GM23338 (cell line): ENCODE measurements around the gene ERP44. TPM values are rescaled to one million over a fixed set of nuclear protein-coding genes. Genes with fewer than 3 reads are reported as not detected.

Source experiments
- ATAC-seq: fragments of 200-7000 bp; cut with Tn5 transposase; 3 replicates; pipeline ENCODE4 v1.9.1; 2020
- DNase-seq: peaks from one replicate; pipeline ENCODE4 v3.0.0-alpha.2; 2015; ENCODE audit warnings: low spot score
- H2AFZ ChIP-seq: fragments of 200-600 bp; sonication (generic); 2 replicates; pipeline ENCODE4 v1.8.0; 2016; ENCODE audit warnings: antibody characterized with exemption, mild to moderate bottlenecking, moderate library complexity
- H3F3A ChIP-seq: fragments of 200-600 bp; sonication (generic); replicated peaks from 2 replicates; pipeline ENCODE4 v1.8.0; 2017; ENCODE audit warnings: antibody characterized with exemption, mixed run types, low read depth
- H3K27ac ChIP-seq: fragments of 200-600 bp; sonication (generic); 2 replicates; pipeline ENCODE4 v1.6.1; 2016; ENCODE audit warnings: low read depth
- H3K27me3 ChIP-seq: fragments of 200-600 bp; sonication (generic); 2 replicates; pipeline ENCODE4 v1.8.0; 2016; ENCODE audit warnings: mild to moderate bottlenecking, mixed run types, moderate library complexity; ENCODE audit not compliant: insufficient read depth
- H3K36me3 ChIP-seq: fragments of 200-600 bp; sonication (generic); 2 replicates; pipeline ENCODE4 v1.8.0; 2016; ENCODE audit warnings: mild to moderate bottlenecking; ENCODE audit not compliant: insufficient read depth
- H3K4me1 ChIP-seq: fragments of 200-600 bp; sonication (generic); 2 replicates; pipeline ENCODE4 v1.8.0; 2016; ENCODE audit warnings: mild to moderate bottlenecking, moderate library complexity; ENCODE audit not compliant: insufficient read depth
- H3K4me2 ChIP-seq: fragments of 200-600 bp; sonication (generic); 2 replicates; pipeline ENCODE4 v1.7.1; 2017; ENCODE audit warnings: mixed run types
- H3K4me3 ChIP-seq: fragments of 200-600 bp; sonication (generic); 2 replicates; pipeline ENCODE4 v1.6.1; 2016; ENCODE audit warnings: mixed run types
- H3K79me2 ChIP-seq: fragments of 200-600 bp; sonication (generic); replicated peaks from 2 replicates; pipeline ENCODE4 v1.8.0; 2017; ENCODE audit warnings: mild to moderate bottlenecking; ENCODE audit not compliant: insufficient read depth
- H3K9me2 ChIP-seq: fragments of 200-600 bp; sonication (generic); 2 replicates; pipeline ENCODE4 v1.8.0; 2017; ENCODE audit not compliant: insufficient read depth
- H4K20me1 ChIP-seq: fragments of 200-600 bp; sonication (generic); replicated peaks from 2 replicates; pipeline ENCODE4 v1.8.0; 2017; ENCODE audit warnings: mild to moderate bottlenecking; ENCODE audit not compliant: insufficient read depth
- H3K27ac Mint-ChIP-seq: 2 replicates; pipeline ENCODE4 v1.8.0; 2020; ENCODE audit warnings: inconsistent platforms, mild to moderate bottlenecking, moderate library complexity, mixed read lengths
- H3K27me3 Mint-ChIP-seq: 3 replicates; pipeline ENCODE4 v1.8.0; 2022; ENCODE audit warnings: low read depth, mild to moderate bottlenecking, moderate library complexity, mixed read lengths, inconsistent platforms; ENCODE audit not compliant: insufficient read depth, poor library complexity
- H3K36me3 Mint-ChIP-seq: 3 replicates; pipeline ENCODE4 v1.8.0; 2021; ENCODE audit warnings: low read depth, mild to moderate bottlenecking, inconsistent platforms, moderate library complexity, mixed read lengths
- H3K4me1 Mint-ChIP-seq: 3 replicates; pipeline ENCODE4 v1.8.0; 2020; ENCODE audit warnings: mild to moderate bottlenecking, inconsistent platforms, mixed read lengths
- H3K4me3 Mint-ChIP-seq: 3 replicates; pipeline ENCODE4 v1.8.0; 2021; ENCODE audit warnings: moderate library complexity, mild to moderate bottlenecking, inconsistent platforms, mixed read lengths
- H3K9me3 Mint-ChIP-seq: 3 replicates; pipeline ENCODE4 v1.8.0; 2020; ENCODE audit warnings: moderate library complexity, mild to moderate bottlenecking, inconsistent platforms, mixed read lengths
- CREB1 ChIP-seq: fragments of 250-450 bp; sonication (Bioruptor Pico); IDR thresholded peaks from 2 replicates; pipeline ENCODE4 v1.5.0; 2020; ENCODE audit warnings: low read depth, mild to moderate bottlenecking, moderate library complexity
- EZH2 ChIP-seq: fragments of 200-600 bp; sonication (generic); IDR thresholded peaks from one replicate; pipeline ENCODE4 v1.8.0; 2017; ENCODE audit warnings: antibody characterized with exemption, mild to moderate bottlenecking, low read depth; ENCODE audit not compliant: unreplicated experiment
- EZH2phosphoT487 ChIP-seq: fragments of 200-600 bp; sonication (generic); IDR thresholded peaks from one replicate; pipeline ENCODE4 v1.8.1; 2018; ENCODE audit warnings: antibody characterized with exemption; ENCODE audit not compliant: unreplicated experiment
- JUNB ChIP-seq: IDR thresholded peaks from one replicate; pipeline ENCODE4 v1.6.1; 2016; ENCODE audit warnings: antibody characterized with exemption; ENCODE audit not compliant: unreplicated experiment
- POLR2AphosphoS5 ChIP-seq: IDR thresholded peaks from 2 replicates; pipeline ENCODE4 v1.6.1; 2016; ENCODE audit warnings: antibody characterized with exemption, low read depth
- STAT1 ChIP-seq: IDR thresholded peaks from one replicate; pipeline ENCODE4 v1.6.1; 2016; ENCODE audit warnings: antibody characterized with exemption; ENCODE audit not compliant: unreplicated experiment
- ZNF114 ChIP-seq: fragments of 250-450 bp; sonication (Bioruptor Pico); IDR thresholded peaks from 2 replicates; pipeline ENCODE4 v1.5.0; 2020; ENCODE audit warnings: mild to moderate bottlenecking, moderate library complexity
- polyA plus RNA-seq: library from polyadenylated mRNA; unstranded; fragments of >200 nt; fragmentation: Nextera tagmentation; extraction: Ambion mirVana; gene quantifications from 2 replicates; pipeline ENCODE4 v1.2.1, GENCODE V29; 2016
- total RNA-seq: library from RNA; depleted of rRNA; stranded (reverse); fragments of >200 nt; shearing (Covaris generic); gene quantifications from 2 replicates; pipeline ENCODE4 v1.2.3, GENCODE V29; 2014
- TF ChIP-seq, protein P1 (sequence below): fragments of 250-450 bp; sonication (Bioruptor Pico); IDR thresholded peaks from 2 replicates; pipeline ENCODE4 v1.5.0; 2020; ENCODE audit warnings: mild to moderate bottlenecking, moderate library complexity
- TF ChIP-seq, protein P2 (sequence below): IDR thresholded peaks from one replicate; pipeline ENCODE4 v1.6.1; 2018; ENCODE audit warnings: antibody characterized with exemption; ENCODE audit not compliant: unreplicated experiment
- TF ChIP-seq, protein P3 (sequence below), 2 experiments: fragments of 200-600 bp in 1 of 2; sonication (generic) in 1 of 2; conservative IDR thresholded peaks; 2 replicates each; pipeline versions ENCODE4 v1.5.1 to v1.6.1; 2016 to 2017; ENCODE audit warnings: antibody characterized with exemption in 2 of 2, low read depth in 2 of 2, mild to moderate bottlenecking in 2 of 2, moderate library complexity in 1 of 2

The ERP44 gene
- total and polyA plus RNA-seq, 2 experiments from 2014 or later = 13.0 to 24.1 TPM

DNA sequence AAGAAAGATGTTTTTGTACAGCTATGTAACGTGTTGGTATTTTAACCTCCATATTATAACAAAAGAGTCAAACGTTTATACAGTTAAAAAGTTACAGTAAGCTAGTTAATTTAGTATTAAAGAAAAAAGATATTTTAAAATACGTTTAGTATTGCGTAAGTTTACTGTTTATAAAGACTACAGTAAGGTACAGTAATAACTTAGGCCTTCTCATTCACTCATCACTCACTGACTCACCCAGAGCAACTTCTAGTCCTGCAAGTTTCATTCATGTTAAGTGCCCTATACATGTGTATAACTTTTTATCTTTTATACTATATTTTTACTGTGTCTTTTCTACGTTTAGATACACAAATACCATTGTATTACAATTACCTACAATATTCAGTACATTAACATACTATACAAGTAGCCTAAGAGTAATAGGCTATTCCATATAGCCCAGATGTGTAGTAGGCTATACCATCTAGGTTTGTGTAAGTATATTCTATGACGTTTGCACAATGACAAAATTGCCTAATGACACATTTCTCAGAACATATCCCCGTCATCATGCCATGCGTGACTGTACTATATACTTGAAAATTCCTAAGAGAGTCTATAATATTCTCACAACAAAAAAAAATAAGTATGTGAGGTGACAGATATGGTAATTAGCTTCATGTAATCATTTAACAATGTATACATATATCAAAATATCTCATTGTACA, 33.8 kb downstream of the ERP44 start:
- no peak overlapping the region for H3K27ac Mint-ChIP-seq
- H3K4me3 Mint-ChIP-seq = no peak overlapping the region
- peaks cover 20% of the 10 kb centered on the region for H3K36me3 Mint-ChIP-seq
- DNase-seq (no peak), ATAC-seq (no peak)
- peaks cover 5% of the 10 kb centered on the region for H3K27me3 Mint-ChIP-seq
- Histone ChIP-seq H4K20me1 (no peaks in the 10 kb centered on the region), H2AFZ (no peak overlapping the region), H3K4me2 (no peak overlapping the region), H3F3A (no peaks in the 10 kb centered on the region), H3K27me3 (no peaks in the 10 kb centered on the region), H3K4me3 (no peak overlapping the region), H3K4me1 (peaks cover 13% of the 10 kb centered on the region), H3K36me3 (no peaks in the 10 kb centered on the region), H3K27ac (no peak overlapping the region), H3K9me2 (no peaks in the 10 kb centered on the region), H3K79me2 (peaks cover 15% of the 10 kb centered on the region)
- peaks cover 22% of the 10 kb centered on the region for H3K9me3 Mint-ChIP-seq
- TF ChIP-seq EZH2 (no peak), JUNB (no peak), POLR2AphosphoS5 (no peak), ZNF114 (CRISPR knock-in tag) (no peak), STAT1 (no peak), EZH2phosphoT487 (no peak), CREB1 (CRISPR knock-in tag) (no peak)
- TF ChIP-seq, protein P1, sequence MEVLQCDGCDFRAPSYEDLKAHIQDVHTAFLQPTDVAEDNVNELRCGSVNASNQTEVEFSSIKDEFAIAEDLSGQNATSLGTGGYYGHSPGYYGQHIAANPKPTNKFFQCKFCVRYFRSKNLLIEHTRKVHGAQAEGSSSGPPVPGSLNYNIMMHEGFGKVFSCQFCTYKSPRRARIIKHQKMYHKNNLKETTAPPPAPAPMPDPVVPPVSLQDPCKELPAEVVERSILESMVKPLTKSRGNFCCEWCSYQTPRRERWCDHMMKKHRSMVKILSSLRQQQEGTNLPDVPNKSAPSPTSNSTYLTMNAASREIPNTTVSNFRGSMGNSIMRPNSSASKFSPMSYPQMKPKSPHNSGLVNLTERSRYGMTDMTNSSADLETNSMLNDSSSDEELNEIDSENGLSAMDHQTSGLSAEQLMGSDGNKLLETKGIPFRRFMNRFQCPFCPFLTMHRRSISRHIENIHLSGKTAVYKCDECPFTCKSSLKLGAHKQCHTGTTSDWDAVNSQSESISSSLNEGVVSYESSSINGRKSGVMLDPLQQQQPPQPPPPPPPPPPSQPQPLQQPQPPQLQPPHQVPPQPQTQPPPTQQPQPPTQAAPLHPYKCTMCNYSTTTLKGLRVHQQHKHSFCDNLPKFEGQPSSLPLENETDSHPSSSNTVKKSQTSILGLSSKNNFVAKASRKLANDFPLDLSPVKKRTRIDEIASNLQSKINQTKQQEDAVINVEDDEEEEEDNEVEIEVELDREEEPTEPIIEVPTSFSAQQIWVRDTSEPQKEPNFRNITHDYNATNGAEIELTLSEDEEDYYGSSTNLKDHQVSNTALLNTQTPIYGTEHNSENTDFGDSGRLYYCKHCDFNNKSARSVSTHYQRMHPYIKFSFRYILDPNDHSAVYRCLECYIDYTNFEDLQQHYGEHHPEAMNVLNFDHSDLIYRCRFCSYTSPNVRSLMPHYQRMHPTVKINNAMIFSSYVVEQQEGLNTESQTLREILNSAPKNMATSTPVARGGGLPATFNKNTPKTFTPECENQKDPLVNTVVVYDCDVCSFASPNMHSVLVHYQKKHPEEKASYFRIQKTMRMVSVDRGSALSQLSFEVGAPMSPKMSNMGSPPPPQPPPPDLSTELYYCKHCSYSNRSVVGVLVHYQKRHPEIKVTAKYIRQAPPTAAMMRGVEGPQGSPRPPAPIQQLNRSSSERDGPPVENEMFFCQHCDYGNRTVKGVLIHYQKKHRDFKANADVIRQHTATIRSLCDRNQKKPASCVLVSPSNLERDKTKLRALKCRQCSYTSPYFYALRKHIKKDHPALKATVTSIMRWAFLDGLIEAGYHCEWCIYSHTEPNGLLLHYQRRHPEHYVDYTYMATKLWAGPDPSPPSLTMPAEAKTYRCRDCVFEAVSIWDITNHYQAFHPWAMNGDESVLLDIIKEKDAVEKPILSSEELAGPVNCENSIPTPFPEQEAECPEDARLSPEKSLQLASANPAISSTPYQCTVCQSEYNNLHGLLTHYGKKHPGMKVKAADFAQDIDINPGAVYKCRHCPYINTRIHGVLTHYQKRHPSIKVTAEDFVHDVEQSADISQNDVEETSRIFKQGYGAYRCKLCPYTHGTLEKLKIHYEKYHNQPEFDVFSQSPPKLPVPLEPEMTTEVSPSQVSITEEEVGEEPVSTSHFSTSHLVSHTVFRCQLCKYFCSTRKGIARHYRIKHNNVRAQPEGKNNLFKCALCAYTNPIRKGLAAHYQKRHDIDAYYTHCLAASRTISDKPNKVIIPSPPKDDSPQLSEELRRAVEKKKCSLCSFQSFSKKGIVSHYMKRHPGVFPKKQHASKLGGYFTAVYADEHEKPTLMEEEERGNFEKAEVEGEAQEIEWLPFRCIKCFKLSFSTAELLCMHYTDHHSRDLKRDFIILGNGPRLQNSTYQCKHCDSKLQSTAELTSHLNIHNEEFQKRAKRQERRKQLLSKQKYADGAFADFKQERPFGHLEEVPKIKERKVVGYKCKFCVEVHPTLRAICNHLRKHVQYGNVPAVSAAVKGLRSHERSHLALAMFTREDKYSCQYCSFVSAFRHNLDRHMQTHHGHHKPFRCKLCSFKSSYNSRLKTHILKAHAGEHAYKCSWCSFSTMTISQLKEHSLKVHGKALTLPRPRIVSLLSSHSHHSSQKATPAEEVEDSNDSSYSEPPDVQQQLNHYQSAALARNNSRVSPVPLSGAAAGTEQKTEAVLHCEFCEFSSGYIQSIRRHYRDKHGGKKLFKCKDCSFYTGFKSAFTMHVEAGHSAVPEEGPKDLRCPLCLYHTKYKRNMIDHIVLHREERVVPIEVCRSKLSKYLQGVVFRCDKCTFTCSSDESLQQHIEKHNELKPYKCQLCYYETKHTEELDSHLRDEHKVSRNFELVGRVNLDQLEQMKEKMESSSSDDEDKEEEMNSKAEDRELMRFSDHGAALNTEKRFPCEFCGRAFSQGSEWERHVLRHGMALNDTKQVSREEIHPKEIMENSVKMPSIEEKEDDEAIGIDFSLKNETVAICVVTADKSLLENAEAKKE (CRISPR knock-in tag) = no peak
- TF ChIP-seq, protein P2, sequence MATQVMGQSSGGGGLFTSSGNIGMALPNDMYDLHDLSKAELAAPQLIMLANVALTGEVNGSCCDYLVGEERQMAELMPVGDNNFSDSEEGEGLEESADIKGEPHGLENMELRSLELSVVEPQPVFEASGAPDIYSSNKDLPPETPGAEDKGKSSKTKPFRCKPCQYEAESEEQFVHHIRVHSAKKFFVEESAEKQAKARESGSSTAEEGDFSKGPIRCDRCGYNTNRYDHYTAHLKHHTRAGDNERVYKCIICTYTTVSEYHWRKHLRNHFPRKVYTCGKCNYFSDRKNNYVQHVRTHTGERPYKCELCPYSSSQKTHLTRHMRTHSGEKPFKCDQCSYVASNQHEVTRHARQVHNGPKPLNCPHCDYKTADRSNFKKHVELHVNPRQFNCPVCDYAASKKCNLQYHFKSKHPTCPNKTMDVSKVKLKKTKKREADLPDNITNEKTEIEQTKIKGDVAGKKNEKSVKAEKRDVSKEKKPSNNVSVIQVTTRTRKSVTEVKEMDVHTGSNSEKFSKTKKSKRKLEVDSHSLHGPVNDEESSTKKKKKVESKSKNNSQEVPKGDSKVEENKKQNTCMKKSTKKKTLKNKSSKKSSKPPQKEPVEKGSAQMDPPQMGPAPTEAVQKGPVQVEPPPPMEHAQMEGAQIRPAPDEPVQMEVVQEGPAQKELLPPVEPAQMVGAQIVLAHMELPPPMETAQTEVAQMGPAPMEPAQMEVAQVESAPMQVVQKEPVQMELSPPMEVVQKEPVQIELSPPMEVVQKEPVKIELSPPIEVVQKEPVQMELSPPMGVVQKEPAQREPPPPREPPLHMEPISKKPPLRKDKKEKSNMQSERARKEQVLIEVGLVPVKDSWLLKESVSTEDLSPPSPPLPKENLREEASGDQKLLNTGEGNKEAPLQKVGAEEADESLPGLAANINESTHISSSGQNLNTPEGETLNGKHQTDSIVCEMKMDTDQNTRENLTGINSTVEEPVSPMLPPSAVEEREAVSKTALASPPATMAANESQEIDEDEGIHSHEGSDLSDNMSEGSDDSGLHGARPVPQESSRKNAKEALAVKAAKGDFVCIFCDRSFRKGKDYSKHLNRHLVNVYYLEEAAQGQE = no peak
- TF ChIP-seq, protein P3, sequence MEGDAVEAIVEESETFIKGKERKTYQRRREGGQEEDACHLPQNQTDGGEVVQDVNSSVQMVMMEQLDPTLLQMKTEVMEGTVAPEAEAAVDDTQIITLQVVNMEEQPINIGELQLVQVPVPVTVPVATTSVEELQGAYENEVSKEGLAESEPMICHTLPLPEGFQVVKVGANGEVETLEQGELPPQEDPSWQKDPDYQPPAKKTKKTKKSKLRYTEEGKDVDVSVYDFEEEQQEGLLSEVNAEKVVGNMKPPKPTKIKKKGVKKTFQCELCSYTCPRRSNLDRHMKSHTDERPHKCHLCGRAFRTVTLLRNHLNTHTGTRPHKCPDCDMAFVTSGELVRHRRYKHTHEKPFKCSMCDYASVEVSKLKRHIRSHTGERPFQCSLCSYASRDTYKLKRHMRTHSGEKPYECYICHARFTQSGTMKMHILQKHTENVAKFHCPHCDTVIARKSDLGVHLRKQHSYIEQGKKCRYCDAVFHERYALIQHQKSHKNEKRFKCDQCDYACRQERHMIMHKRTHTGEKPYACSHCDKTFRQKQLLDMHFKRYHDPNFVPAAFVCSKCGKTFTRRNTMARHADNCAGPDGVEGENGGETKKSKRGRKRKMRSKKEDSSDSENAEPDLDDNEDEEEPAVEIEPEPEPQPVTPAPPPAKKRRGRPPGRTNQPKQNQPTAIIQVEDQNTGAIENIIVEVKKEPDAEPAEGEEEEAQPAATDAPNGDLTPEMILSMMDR (conservative IDR thresholded peaks at IDR 0.05; ENCODE audit: low read depth in 2 of 2) = no peak
- peaks cover 12% of the 10 kb centered on the region for H3K4me1 Mint-ChIP-seq
